ENCODE measurements around the gene LMF1. TPM values are rescaled to one million over a fixed set of nuclear protein-coding genes. Genes with fewer than 3 reads are reported as not detected.

Gene LMF1
- total RNA-seq, 4 donors from 2014 or later, result 23.2 to 97.8 (median 89.1) TPM

DNA sequence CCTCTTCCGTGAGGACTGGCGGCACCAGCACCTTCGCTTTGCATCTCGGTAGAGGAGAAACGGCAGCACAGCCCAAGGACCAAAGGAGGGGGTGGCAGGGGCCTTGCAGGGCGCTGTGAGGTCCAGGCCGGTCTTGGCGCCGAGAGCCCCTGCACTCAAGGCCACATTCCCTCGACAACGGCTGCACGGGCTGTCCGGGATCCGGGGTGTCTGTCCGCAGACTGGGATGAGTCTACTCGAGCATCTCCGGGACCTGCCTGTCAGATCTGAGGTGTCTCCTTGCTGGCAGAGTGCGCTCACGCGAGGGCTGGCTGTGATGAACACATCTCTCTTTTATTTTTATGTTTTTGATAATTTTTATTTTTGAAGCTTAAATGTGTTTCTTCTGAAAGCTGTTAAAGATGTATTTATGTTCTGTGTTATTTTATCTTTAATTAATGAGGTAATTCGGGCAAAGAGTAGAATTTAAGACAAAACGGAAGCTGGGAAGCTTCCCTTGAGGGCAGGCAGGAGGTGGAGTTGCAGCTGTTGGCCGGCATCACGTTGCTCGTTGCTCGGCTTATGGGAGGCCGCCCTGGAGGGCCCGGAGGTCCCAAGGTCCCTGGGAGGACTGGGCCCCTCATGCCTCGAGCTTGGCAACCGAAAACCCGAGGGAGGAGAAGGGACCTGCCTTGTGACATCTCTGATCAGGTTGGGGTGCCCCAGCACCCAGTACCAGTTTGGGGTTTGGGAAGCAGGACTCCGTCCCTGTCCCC lies 15.0 kb upstream of the LMF1 start:
- 88 to 90% methylated on average over 25 to 32 of the region's 32 CpGs for WGBS, 2 donors
- Histone ChIP-seq H3K4me1 (peaks cover 0 to 7% of the 10 kb centered on the region in 2 donors), H3K36me3 (no peaks in the 10 kb centered on the region), H3K4me3 (replicated peaks in 1 of 3) (no peak overlapping the region), H3K27me3 (no peaks in the 10 kb centered on the region), H3K27ac (no peak overlapping the region), H3K9me3 (no peaks in the 10 kb centered on the region)
- no peak for DNase-seq
- intact Hi-C loops (cut with DNase I), result no loop called here
- TF ChIP-seq, protein P1, sequence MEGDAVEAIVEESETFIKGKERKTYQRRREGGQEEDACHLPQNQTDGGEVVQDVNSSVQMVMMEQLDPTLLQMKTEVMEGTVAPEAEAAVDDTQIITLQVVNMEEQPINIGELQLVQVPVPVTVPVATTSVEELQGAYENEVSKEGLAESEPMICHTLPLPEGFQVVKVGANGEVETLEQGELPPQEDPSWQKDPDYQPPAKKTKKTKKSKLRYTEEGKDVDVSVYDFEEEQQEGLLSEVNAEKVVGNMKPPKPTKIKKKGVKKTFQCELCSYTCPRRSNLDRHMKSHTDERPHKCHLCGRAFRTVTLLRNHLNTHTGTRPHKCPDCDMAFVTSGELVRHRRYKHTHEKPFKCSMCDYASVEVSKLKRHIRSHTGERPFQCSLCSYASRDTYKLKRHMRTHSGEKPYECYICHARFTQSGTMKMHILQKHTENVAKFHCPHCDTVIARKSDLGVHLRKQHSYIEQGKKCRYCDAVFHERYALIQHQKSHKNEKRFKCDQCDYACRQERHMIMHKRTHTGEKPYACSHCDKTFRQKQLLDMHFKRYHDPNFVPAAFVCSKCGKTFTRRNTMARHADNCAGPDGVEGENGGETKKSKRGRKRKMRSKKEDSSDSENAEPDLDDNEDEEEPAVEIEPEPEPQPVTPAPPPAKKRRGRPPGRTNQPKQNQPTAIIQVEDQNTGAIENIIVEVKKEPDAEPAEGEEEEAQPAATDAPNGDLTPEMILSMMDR (IDR thresholded peaks at IDR 0.05), result no peak
- no peak for TF ChIP-seq POLR2A (IDR thresholded peaks at IDR 0.05)

GRCh38 chr16:984736-985636 lies 14.2 kb upstream of the LMF1 start:
- WGBS, 2 donors, result 93 to 94% methylated on average over 43 to 63 of the region's 78 CpGs
- Histone ChIP-seq H3K27me3 (peaks cover 5% of the 10 kb centered on the region), H3K4me3 (replicated peaks in 1 of 3) (no peak overlapping the region), H3K36me3 (no peaks in the 10 kb centered on the region), H3K4me1 (peaks cover 5 to 15% of the 10 kb centered on the region in 2 donors), H3K9me3 (no peaks in the 10 kb centered on the region), H3K27ac (no peak overlapping the region)
- TF ChIP-seq, protein P1 (IDR thresholded peaks at IDR 0.05), result no peak
- no peak for TF ChIP-seq POLR2A (IDR thresholded peaks at IDR 0.05)
- no peak for DNase-seq
- intact Hi-C loops (cut with DNase I), result no loop called here

- no peak for DNase-seq
- Histone ChIP-seq H3K4me1 (peaks cover 5 to 18% of the 10 kb centered on the region in 2 donors), H3K27me3 (peaks cover 6% of the 10 kb centered on the region), H3K36me3 (no peaks in the 10 kb centered on the region), H3K9me3 (no peaks in the 10 kb centered on the region), H3K4me3 (replicated peaks in 1 of 3) (no peak overlapping the region), H3K27ac (no peak overlapping the region)
- 66 to 89% methylated on average over 11 to 17 of the region's 22 CpGs for WGBS, 2 donors
- intact Hi-C loops (cut with DNase I), result no loop called here
- TF ChIP-seq, protein P1 (IDR thresholded peaks at IDR 0.05), result no peak
These were observed 13.4 kb upstream of the LMF1 start for GRCh38 chr16:984121-984694.

- H3K27me3 ChIP-seq, result peaks cover 6% of the 10 kb centered on the region
- intact Hi-C loops (cut with DNase I), result no loop called here
- peaks cover 5 to 18% of the 10 kb centered on the region in 2 donors for H3K4me1 ChIP-seq
These were observed 12.6 kb upstream of the LMF1 start for GRCh38 chr16:983044-984030.

More at GRCh38 chr16:983044-984030, 12.6 kb upstream of the LMF1 start:
- 50 to 70% methylated on average over 30 to 41 of the region's 59 CpGs for WGBS, 2 donors
- DNase-seq, result no peak
- Histone ChIP-seq H3K36me3 (no peaks in the 10 kb centered on the region), H3K9me3 (no peaks in the 10 kb centered on the region), H3K4me3 (replicated peaks in 1 of 3) (no peak overlapping the region), H3K27ac (no peak overlapping the region)
- TF ChIP-seq, protein P1 (IDR thresholded peaks at IDR 0.05), result no peak
- no peak for TF ChIP-seq POLR2A (IDR thresholded peaks at IDR 0.05)
